ENCODE measurements around the gene ANKRD29.

GRCh38 chr18:23578891-23579653, 83.6 kb downstream of the ANKRD29 start:
- TF ChIP-seq, protein P1, sequence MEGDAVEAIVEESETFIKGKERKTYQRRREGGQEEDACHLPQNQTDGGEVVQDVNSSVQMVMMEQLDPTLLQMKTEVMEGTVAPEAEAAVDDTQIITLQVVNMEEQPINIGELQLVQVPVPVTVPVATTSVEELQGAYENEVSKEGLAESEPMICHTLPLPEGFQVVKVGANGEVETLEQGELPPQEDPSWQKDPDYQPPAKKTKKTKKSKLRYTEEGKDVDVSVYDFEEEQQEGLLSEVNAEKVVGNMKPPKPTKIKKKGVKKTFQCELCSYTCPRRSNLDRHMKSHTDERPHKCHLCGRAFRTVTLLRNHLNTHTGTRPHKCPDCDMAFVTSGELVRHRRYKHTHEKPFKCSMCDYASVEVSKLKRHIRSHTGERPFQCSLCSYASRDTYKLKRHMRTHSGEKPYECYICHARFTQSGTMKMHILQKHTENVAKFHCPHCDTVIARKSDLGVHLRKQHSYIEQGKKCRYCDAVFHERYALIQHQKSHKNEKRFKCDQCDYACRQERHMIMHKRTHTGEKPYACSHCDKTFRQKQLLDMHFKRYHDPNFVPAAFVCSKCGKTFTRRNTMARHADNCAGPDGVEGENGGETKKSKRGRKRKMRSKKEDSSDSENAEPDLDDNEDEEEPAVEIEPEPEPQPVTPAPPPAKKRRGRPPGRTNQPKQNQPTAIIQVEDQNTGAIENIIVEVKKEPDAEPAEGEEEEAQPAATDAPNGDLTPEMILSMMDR (conservative IDR thresholded peaks at IDR 0.05) = no peak
- no peak for TF ChIP-seq ZFX (IDR thresholded peaks at IDR 0.05)

Data from C4-2B (cell line).